SK-N-SH (cell line): ENCODE measurements around the gene PUS1. TPM values are rescaled to one million over a fixed set of nuclear protein-coding genes. Genes with fewer than 3 reads are reported as not detected.

Experiments used
- CTCF ChIA-PET: fragments of 300-600, 350-600 bp; formaldehyde crosslinking; extraction: SDS; loops from one replicate; lab custom pipeline; 2021; lab: Yijun Ruan, JAX
- POLR2A ChIA-PET: fragments of 350-600 bp; sonication (Branson Sonifier 250); formaldehyde crosslinking; extraction: SDS; loops from one replicate; lab custom pipeline; 2020; ENCODE audit warnings: antibody characterized with exemption, inconsistent platforms; lab: Yijun Ruan, JAX
- DNase-seq: peaks from one replicate; pipeline ENCODE4 v3.0.0; 2012
- H2AFZ ChIP-seq: fragments of 200-600 bp; sonication (generic); 2 replicates; pipeline ENCODE4 v1.8.1; 2016; ENCODE audit warnings: antibody characterized with exemption, mild to moderate bottlenecking, low read depth
- H3F3A ChIP-seq: fragments of 200-600 bp; sonication (generic); replicated peaks from 2 replicates; pipeline ENCODE3; 2016; ENCODE audit warnings: antibody characterized with exemption, mild to moderate bottlenecking; ENCODE audit not compliant: insufficient read depth
- H3K27ac ChIP-seq, 2 experiments: fragments of 200-500 bp in 1 of 2; fragments of 200-600 bp in 1 of 2; sonication (Bioruptor generic) in 1 of 2; sonication (generic), shearing (Covaris generic) in 1 of 2; 2 replicates each; pipeline versions ENCODE4 v1.5.1 to v1.6.1; 2014 to 2016; ENCODE audit warnings: low read depth in 2 of 2, inconsistent platforms in 1 of 2, low read length in 1 of 2, mild to moderate bottlenecking in 1 of 2, mixed read lengths in 1 of 2
- H3K27me3 ChIP-seq: fragments of 200-600 bp; sonication (generic), shearing (Covaris generic); 2 replicates; pipeline ENCODE4 v1.6.1; 2016; ENCODE audit warnings: mixed run types; ENCODE audit not compliant: insufficient read depth
- H3K36me3 ChIP-seq, 2 experiments: fragments of 200-500 bp in 1 of 2; fragments of 200-600 bp in 1 of 2; sonication (Bioruptor generic) in 1 of 2; sonication (generic) in 1 of 2; replicated peaks in 1 of 2; 2 replicates each; pipeline versions ENCODE3 to v1.5.1; 2014 to 2016; ENCODE audit warnings: low read length in 1 of 2, mild to moderate bottlenecking in 1 of 2; ENCODE audit not compliant: insufficient read depth in 2 of 2, control insufficient read depth in 1 of 2
- H3K4me1 ChIP-seq, 2 experiments: fragments of 200-500 bp in 1 of 2; fragments of 200-600 bp in 1 of 2; sonication (Bioruptor generic) in 1 of 2; sonication (generic), shearing (Covaris generic) in 1 of 2; 2 replicates each; pipeline versions ENCODE4 v1.5.1 to v1.6.1; 2014 to 2016; ENCODE audit warnings: low read depth in 1 of 2, low read length in 1 of 2, mixed run types in 1 of 2; ENCODE audit not compliant: insufficient read depth in 2 of 2, control insufficient read depth in 1 of 2
- H3K4me2 ChIP-seq: fragments of 200-600 bp; sonication (generic), shearing (Covaris generic); 2 replicates; pipeline ENCODE4 v1.6.1; 2017; ENCODE audit warnings: mixed run types
- H3K4me3 ChIP-seq, 2 experiments: fragments of 200-500 bp in 1 of 2; fragments of 200-600 bp in 1 of 2; sonication (Bioruptor generic) in 1 of 2; sonication (generic), shearing (Covaris generic) in 1 of 2; 2 replicates each; pipeline versions ENCODE4 v1.5.1 to v1.8.1; 2014 to 2016; ENCODE audit warnings: low read depth in 2 of 2, inconsistent platforms in 1 of 2, low read length in 1 of 2, mild to moderate bottlenecking in 1 of 2, mixed read lengths in 1 of 2, moderate library complexity in 1 of 2
- H3K79me2 ChIP-seq: fragments of 200-600 bp; sonication (generic); 2 replicates; pipeline ENCODE4 v1.8.1; 2017; ENCODE audit warnings: mild to moderate bottlenecking; ENCODE audit not compliant: insufficient read depth
- H3K9ac ChIP-seq: fragments of 200-600 bp; sonication (generic); 2 replicates; pipeline ENCODE4 v1.6.1; 2017; ENCODE audit warnings: mixed run types
- H3K9me2 ChIP-seq: fragments of 200-600 bp; sonication (generic); 2 replicates; pipeline ENCODE4 v1.6.1; 2017; ENCODE audit warnings: mixed run types
- H3K9me3 ChIP-seq: fragments of 200-600 bp; sonication (generic); 2 replicates; pipeline ENCODE4 v1.6.1; 2017; ENCODE audit warnings: mixed run types, mild to moderate bottlenecking, moderate library complexity
- H4K20me1 ChIP-seq: fragments of 200-600 bp; sonication (generic); 2 replicates; pipeline ENCODE4 v1.6.1; 2017; ENCODE audit warnings: mild to moderate bottlenecking, mixed run types; ENCODE audit not compliant: insufficient read depth
- ELF1 ChIP-seq: IDR thresholded peaks from 2 replicates; pipeline ENCODE4 v1.4.0; 2012
- FOXM1 ChIP-seq: IDR thresholded peaks from 2 replicates; pipeline ENCODE4 v1.4.0; 2012; ENCODE audit warnings: low read depth, mild to moderate bottlenecking
- GATA2 ChIP-seq: sonication (generic); formaldehyde crosslinking; IDR thresholded peaks from 2 replicates; pipeline ENCODE4 v1.5.0; 2020; ENCODE audit warnings: mild to moderate bottlenecking, missing genetic modification reagents
- MEF2A ChIP-seq: IDR thresholded peaks from 2 replicates; pipeline ENCODE4 v1.4.0; 2012; ENCODE audit warnings: low read depth, borderline replicate concordance
- NRF1 ChIP-seq: IDR thresholded peaks from 2 replicates; pipeline ENCODE4 v1.6.1; 2012; ENCODE audit warnings: low read depth, mild to moderate bottlenecking, low read length
- RAD21 ChIP-seq: IDR thresholded peaks from 2 replicates; pipeline ENCODE4 v1.6.1; 2012; ENCODE audit warnings: mild to moderate bottlenecking, low read length
- RCOR1 ChIP-seq: fragments of 150-350 bp; IDR thresholded peaks from 2 replicates; pipeline ENCODE4 v1.6.1; 2017; ENCODE audit warnings: antibody characterized with exemption, low read length
- SMC3 ChIP-seq: IDR thresholded peaks from 2 replicates; pipeline ENCODE4 v1.6.1; 2012; ENCODE audit warnings: low read depth, low read length, improper control_type of control experiment
- TAF1 ChIP-seq: IDR thresholded peaks from 2 replicates; pipeline ENCODE4 v1.6.1; 2012; ENCODE audit warnings: low read depth, mild to moderate bottlenecking, low read length, moderate library complexity, borderline replicate concordance
- WGBS: methylation state at CpG from one replicate; pipeline ENCODE4 v1.1.6; 2017; ENCODE audit warnings: low lambda C conversion rate; 5-methylcytosine and 5-hydroxymethylcytosine counted together
- polyA plus RNA-seq, 3 experiments: library from polyadenylated mRNA; depleted of rRNA; stranded (reverse); fragments of >200 nt; gene quantifications; 2 replicates each; pipeline ENCODE4 v1.2.3, GENCODE V29; 2012
- TF ChIP-seq, protein P1 (sequence below): fragments of 150-350 bp; IDR thresholded peaks from 2 replicates; pipeline ENCODE4 v1.6.1; 2017; ENCODE audit warnings: antibody characterized with exemption, low read length, low read depth, borderline replicate concordance

Gene PUS1
- polyA plus RNA-seq, 1 of the 3 experiments (the other 2 are of a cell fraction) = 53.1 TPM

DNA sequence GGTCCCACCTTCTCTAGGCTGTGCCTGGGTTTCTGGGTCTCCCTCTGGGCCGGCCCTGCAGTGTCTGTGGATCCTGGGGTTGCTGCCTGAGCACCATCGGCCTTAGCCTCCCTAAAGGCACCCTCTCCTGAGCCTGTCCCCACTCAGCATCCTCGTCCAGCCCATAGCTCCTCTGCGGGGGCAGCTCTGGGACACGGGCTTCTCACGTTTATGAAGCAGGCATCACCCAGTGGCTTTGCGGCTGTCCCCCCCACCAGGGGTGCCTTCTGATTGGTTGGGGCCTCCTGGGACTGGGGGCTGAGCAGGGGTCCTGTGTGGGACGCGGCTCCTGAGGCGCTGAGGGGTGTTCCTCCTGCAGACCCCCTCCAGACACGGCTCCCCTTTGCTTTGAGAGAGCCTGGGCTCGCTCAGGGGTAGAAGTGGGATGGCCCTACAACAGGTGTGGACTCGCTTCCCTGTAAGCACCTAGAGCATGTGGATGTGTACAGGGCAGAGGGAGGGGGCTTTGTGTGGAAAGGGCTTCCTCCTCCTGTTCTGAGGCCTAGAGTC lies 23.9 kb upstream of the PUS1 start:
- no peak overlapping the region; a peak in 1 of 4 replicates for H3K27ac ChIP-seq
- DNase-seq = no peak
- ChIA-PET POLR2A (no interaction called here), CTCF (interaction anchor here (1.0 to 1.3 kb wide), 2 partner anchors 25 to 71 kb away, joined by 3 read pairs; no protein-coding TSS in a partner anchor)
- no peak overlapping the region for H3K4me2 ChIP-seq
- H2AFZ ChIP-seq = no peak overlapping the region
- H3K9ac ChIP-seq = no peak overlapping the region
- no peaks in the 10 kb centered on the region for H3K9me3 ChIP-seq
- peaks cover 0 to 22% of the 10 kb centered on the region in 2 experiments; a peak in 1 of 4 replicates for H3K4me1 ChIP-seq
- H3F3A ChIP-seq = no peaks in the 10 kb centered on the region
- H3K36me3 ChIP-seq = peaks cover 2 to 13% of the 10 kb centered on the region in 2 experiments
- H3K9me2 ChIP-seq = no peaks in the 10 kb centered on the region
- peaks cover 19% of the 10 kb centered on the region for H3K79me2 ChIP-seq
- H4K20me1 ChIP-seq = peaks cover 51% of the 10 kb centered on the region
- H3K27me3 ChIP-seq = no peaks in the 10 kb centered on the region
- no peak overlapping the region for H3K4me3 ChIP-seq
- 98% methylated on average over 8 of the region's 13 CpGs for WGBS
- TF ChIP-seq FOXM1 (no peak), GATA2 (no peak), RAD21 (no peak), MEF2A (no peak), ELF1 (no peak), SMC3 (no peak), TAF1 (no peak)
- TF ChIP-seq, protein P1, sequence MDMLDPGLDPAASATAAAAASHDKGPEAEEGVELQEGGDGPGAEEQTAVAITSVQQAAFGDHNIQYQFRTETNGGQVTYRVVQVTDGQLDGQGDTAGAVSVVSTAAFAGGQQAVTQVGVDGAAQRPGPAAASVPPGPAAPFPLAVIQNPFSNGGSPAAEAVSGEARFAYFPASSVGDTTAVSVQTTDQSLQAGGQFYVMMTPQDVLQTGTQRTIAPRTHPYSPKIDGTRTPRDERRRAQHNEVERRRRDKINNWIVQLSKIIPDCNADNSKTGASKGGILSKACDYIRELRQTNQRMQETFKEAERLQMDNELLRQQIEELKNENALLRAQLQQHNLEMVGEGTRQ = no peak

DNA sequence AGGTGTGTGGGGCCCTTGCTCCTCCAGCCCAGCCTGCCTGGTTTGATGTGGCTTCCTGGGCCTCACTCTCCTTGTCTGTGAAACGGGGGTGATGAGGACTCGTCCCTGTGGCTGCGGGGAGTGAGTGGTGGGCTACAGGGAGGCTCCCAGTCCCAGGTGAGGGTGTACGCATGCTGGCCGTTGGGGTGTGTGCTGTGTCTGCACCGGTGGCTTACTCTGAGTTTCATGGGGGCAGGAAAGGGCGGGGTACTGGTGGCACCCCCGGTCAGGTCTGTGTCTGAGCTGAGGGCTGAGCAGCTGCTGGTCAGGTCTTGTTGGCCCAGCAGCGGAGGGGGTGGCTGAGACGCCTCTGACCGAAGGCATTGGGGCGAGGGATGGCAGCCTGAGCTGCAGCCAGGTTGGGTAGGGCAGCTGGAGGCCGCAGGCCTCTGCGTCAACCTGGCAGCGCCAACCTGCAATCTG lies 23.4 kb upstream of the PUS1 start:
- Histone ChIP-seq H3K79me2 (peaks cover 14% of the 10 kb centered on the region), H2AFZ (no peak overlapping the region), H3K4me3 (no peak overlapping the region), H3F3A (no peaks in the 10 kb centered on the region), H3K4me1 (peaks cover 0 to 18% of the 10 kb centered on the region in 2 experiments; a peak in 1 of 4 replicates), H3K27ac (no peak overlapping the region), H3K9me2 (no peaks in the 10 kb centered on the region), H4K20me1 (peaks cover 46% of the 10 kb centered on the region), H3K9ac (no peak overlapping the region)
- no peak for DNase-seq
- WGBS = 96% methylated on average over 7 of the region's 15 CpGs
- no peak for TF ChIP-seq RCOR1
- TF ChIP-seq, all 33 proteins: peak for 0
- POLR2A ChIA-PET = no interaction called here
- Histone ChIP-seq H3K27me3 (no peaks in the 10 kb centered on the region), H3K4me2 (no peak overlapping the region), H3K36me3 (peaks cover 0 to 17% of the 10 kb centered on the region in 2 experiments), H3K9me3 (no peaks in the 10 kb centered on the region)
- CTCF ChIA-PET = interaction anchor here (1.1 to 1.3 kb wide), 2 partner anchors 9 to 72 kb away, joined by 3 read pairs; no protein-coding TSS in a partner anchor

DNA sequence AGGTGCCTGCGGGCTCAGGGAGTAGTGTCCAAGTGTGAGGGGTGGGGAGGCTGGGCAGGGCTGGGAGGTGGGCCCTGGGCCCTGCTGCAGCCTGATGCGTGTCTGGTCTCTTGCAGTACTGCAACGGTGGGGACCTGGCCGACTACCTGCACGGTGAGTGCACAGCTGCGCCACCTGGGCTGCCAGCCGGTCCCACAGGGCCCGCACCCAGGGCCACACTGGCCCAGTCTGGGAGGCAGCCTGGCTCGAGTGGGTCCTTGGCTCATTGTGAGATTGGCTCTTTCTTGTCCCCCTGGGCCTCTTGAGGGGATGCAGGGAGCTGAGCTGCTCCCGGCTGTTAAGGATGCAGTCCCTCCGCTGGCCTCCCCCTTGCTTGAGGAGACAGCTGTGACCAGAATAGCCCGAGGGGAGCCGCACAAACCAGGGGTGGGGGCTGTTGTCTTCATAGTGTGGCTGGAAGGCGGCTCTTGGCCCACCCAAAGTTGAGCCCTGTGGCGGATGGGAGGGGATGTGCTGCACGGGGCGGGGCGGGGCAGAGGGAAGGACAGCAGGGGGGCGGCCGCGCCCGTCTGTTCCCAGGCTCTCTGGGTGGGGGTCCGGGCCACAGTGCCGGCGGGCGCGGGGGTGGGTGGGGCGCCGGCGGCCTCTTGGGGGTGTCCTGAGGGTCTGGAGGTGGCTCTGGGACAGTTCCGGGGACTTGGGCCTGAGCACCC lies 21.5 kb upstream of the PUS1 start:
- no peak for DNase-seq
- peaks cover 4% of the 10 kb centered on the region; the same call in 1 of the 2 replicates for H3K79me2 ChIP-seq
- no peaks in the 10 kb centered on the region for H3F3A ChIP-seq
- WGBS = 92% methylated on average over 22 of the region's 31 CpGs
- H3K4me1 ChIP-seq = peaks cover 5 to 20% of the 10 kb centered on the region in 2 experiments; a peak in 2 of 4 replicates
- no peak for TF ChIP-seq NRF1
- no peaks in the 10 kb centered on the region for H3K27me3 ChIP-seq
- no peak overlapping the region for H3K9ac ChIP-seq
- H3K9me2 ChIP-seq = no peaks in the 10 kb centered on the region
- no peak overlapping the region for H3K27ac ChIP-seq
- POLR2A ChIA-PET = no interaction called here
- no peak overlapping the region for H3K4me2 ChIP-seq
- CTCF ChIA-PET = no interaction called here
- H2AFZ ChIP-seq = no peak overlapping the region
- H3K9me3 ChIP-seq = no peaks in the 10 kb centered on the region
- H4K20me1 ChIP-seq = peaks cover 33% of the 10 kb centered on the region; the same call in 1 of the 2 replicates
- H3K4me3 ChIP-seq = no peak overlapping the region
- H3K36me3 ChIP-seq = peaks cover 0 to 27% of the 10 kb centered on the region in 2 experiments
